H1 (cell line): ENCODE measurements around the gene PFKFB3. TPM values are rescaled to one million over a fixed set of nuclear protein-coding genes. Genes with fewer than 3 reads are reported as not detected.

Experiments
- CREB1 ChIP-seq: IDR thresholded peaks from 2 replicates; pipeline ENCODE4 v1.6.1; 2012; ENCODE audit warnings: inconsistent platforms
- MAFK ChIP-seq: IDR thresholded peaks from 2 replicates; pipeline ENCODE4 v1.6.1; 2012; ENCODE audit warnings: low read depth, mild to moderate bottlenecking, improper control_type of control experiment, low read length
- RNF2 ChIP-seq: fragments of 200-900, 300-1000 bp; sonication (generic); IDR thresholded peaks from 2 replicates; pipeline ENCODE4 v1.7.1; 2016; ENCODE audit warnings: borderline replicate concordance, low read depth, mild to moderate bottlenecking, antibody characterized with exemption, low read length; ENCODE audit not compliant: poor library complexity, severe bottlenecking; ENCODE audit errors: missing control alignments
- TAF1 ChIP-seq: IDR thresholded peaks from 2 replicates; pipeline ENCODE4 v1.6.1; 2011; ENCODE audit warnings: mild to moderate bottlenecking, low read depth, low read length
- YY1 ChIP-seq: IDR thresholded peaks from 2 replicates; pipeline ENCODE4 v1.6.1; 2011; ENCODE audit warnings: low read depth, mild to moderate bottlenecking, low read length
- polyA plus RNA-seq, 7 experiments: library from polyadenylated mRNA; depleted of rRNA in 3 of 7; stranded (reverse) in 5 of 7; unstranded in 2 of 7; fragments of >200 nt in 5 of 7; fragments of 200-250 nt in 2 of 7; gene quantifications; 1 replicate in 5 of 7; 2 replicates in 1 of 7; 4 replicates in 1 of 7; pipeline versions ENCODE4 v1.2.1 to v1.2.3, GENCODE V29; 2011 to 2013; ENCODE audit warnings: missing spikeins in 2 of 7, mixed read lengths in 2 of 7
- total RNA-seq: library from RNA; stranded (reverse); fragmentation: NEBNext Ultra II Directional; extraction: Animal tissue kit (Norgen Biotek cat#: 25700); gene quantifications from 2 replicates; pipeline ENCODE4 v1.2.1, GENCODE V29; 2021
- TF ChIP-seq, protein P1 (sequence below): IDR thresholded peaks from 2 replicates; pipeline ENCODE4 v1.6.1; 2011; ENCODE audit warnings: low read depth, mild to moderate bottlenecking, low read length; ENCODE audit not compliant: insufficient read depth

The PFKFB3 gene
- total and polyA plus RNA-seq, 2 of the 8 experiments (the other 6 are each of a cell fraction or from before 2014, with no cell fraction given) = 15.6 to 32.0 TPM

DNA sequence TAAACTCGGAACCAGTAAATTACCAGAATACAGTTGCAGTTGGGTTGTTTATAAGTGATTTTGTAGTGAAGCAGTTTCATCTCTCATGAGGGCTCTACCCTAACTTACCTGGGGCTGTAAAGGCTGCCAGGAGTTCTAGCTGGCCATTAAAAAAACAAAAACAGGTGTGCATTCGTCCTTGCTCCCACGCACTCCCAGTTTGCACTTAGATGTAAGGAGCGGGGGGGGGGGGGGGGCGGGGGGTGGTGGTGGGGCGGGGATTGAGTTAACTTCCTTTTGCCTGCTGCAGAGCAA, 2.3 kb upstream of the PFKFB3 start (continued):
- TF ChIP-seq MAFK = no peak
- no peak for TF ChIP-seq TAF1
- TF ChIP-seq YY1 = no peak
- TF ChIP-seq CREB1 = no peak
- TF ChIP-seq, protein P1, sequence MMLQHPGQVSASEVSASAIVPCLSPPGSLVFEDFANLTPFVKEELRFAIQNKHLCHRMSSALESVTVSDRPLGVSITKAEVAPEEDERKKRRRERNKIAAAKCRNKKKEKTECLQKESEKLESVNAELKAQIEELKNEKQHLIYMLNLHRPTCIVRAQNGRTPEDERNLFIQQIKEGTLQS = no peak
- no peak for TF ChIP-seq RNF2
